Measurements from ENCODE around the gene LRRC52. TPM values are rescaled to one million over a fixed set of nuclear protein-coding genes. Genes with fewer than 3 reads are reported as not detected.

Gene LRRC52
- total RNA-seq, 2 donors from 2014 or later, result not detected

- 68 to 75% methylated on average over 3 of the region's 3 CpGs for WGBS, 2 donors
- intact Hi-C loops (cut with DNase I), result no loop called here
- H3K27ac ChIP-seq, result no peak overlapping the region
- ATAC-seq (no peak), DNase-seq (no peak)
- H3K4me3 ChIP-seq, result no peak overlapping the region
- no peaks in the 10 kb centered on the region for H3K27me3 ChIP-seq
- TF ChIP-seq POLR2A (IDR thresholded peaks at IDR 0.05), result no peak
- TF ChIP-seq CTCF (IDR thresholded peaks at IDR 0.05), result no peak
- no peaks in the 10 kb centered on the region for H3K36me3 ChIP-seq (replicated peaks in 1 of 2; ENCODE audit: insufficient read depth in 1 of 2, low read depth in 2 of 2)
- H3K4me1 ChIP-seq, result no peaks in the 10 kb centered on the region
- no peaks in the 10 kb centered on the region for H3K9me3 ChIP-seq
Observed at GRCh38 chr1:165508291-165508690, 35.5 kb upstream of the LRRC52 start.

GRCh38 chr1:165512816-165513215, 31.0 kb upstream of the LRRC52 start:
- no peaks in the 10 kb centered on the region for H3K36me3 ChIP-seq (replicated peaks in 1 of 2; ENCODE audit: insufficient read depth in 1 of 2, low read depth in 2 of 2)
- no peak for ATAC-seq
- no peak overlapping the region for H3K4me3 ChIP-seq
- intact Hi-C loops (cut with DNase I), result no loop called here
- H3K9me3 ChIP-seq, result no peaks in the 10 kb centered on the region
- no peak for DNase-seq
- no peaks in the 10 kb centered on the region for H3K27me3 ChIP-seq
- 45 to 54% methylated on average over 6 of the region's 6 CpGs for WGBS, 2 donors
- TF ChIP-seq POLR2A (IDR thresholded peaks at IDR 0.05) (no peak), CTCF (IDR thresholded peaks at IDR 0.05) (no peak)
- H3K4me1 ChIP-seq, result no peaks in the 10 kb centered on the region
- H3K27ac ChIP-seq, result no peak overlapping the region

- 83 to 89% methylated on average over 1 to 2 of the region's 2 CpGs for WGBS, 2 donors
- TF ChIP-seq POLR2A (IDR thresholded peaks at IDR 0.05) (no peak), CTCF (IDR thresholded peaks at IDR 0.05) (no peak)
- Histone ChIP-seq H3K36me3 (replicated peaks in 1 of 2; ENCODE audit: insufficient read depth in 1 of 2, low read depth in 2 of 2) (no peaks in the 10 kb centered on the region), H3K27me3 (no peaks in the 10 kb centered on the region), H3K4me1 (no peaks in the 10 kb centered on the region), H3K4me3 (no peak overlapping the region), H3K27ac (no peak overlapping the region), H3K9me3 (no peaks in the 10 kb centered on the region)
- no peak for ATAC-seq
- DNase-seq, result no peak
- intact Hi-C loops (cut with DNase I), result no loop called here
Observed at GRCh38 chr1:165516469-165516868, 27.3 kb upstream of the LRRC52 start.

- H3K9me3 ChIP-seq, result no peaks in the 10 kb centered on the region
- no peak overlapping the region for H3K4me3 ChIP-seq
- intact Hi-C loops (cut with DNase I), result no loop called here
- ATAC-seq (no peak), DNase-seq (no peak)
- H3K4me1 ChIP-seq, result no peaks in the 10 kb centered on the region
- no peak overlapping the region for H3K27ac ChIP-seq
- 66 to 76% methylated on average over 4 of the region's 4 CpGs for WGBS, 2 donors
- no peak for TF ChIP-seq POLR2A (IDR thresholded peaks at IDR 0.05)
- no peak for TF ChIP-seq CTCF (IDR thresholded peaks at IDR 0.05)
- H3K27me3 ChIP-seq, result no peaks in the 10 kb centered on the region
- no peaks in the 10 kb centered on the region for H3K36me3 ChIP-seq (replicated peaks in 1 of 2; ENCODE audit: insufficient read depth in 1 of 2, low read depth in 2 of 2)
Observed at GRCh38 chr1:165520646-165521045, 23.2 kb upstream of the LRRC52 start.

- no peak overlapping the region for H3K27ac ChIP-seq
- 41 to 48% methylated on average over 5 of the region's 5 CpGs for WGBS, 2 donors
- ATAC-seq, result no peak
Observed at GRCh38 chr1:165524639-165525285, 19.0 kb upstream of the LRRC52 start.

More at GRCh38 chr1:165524639-165525285, 19.0 kb upstream of the LRRC52 start:
- Histone ChIP-seq H3K4me1 (no peaks in the 10 kb centered on the region), H3K9me3 (no peaks in the 10 kb centered on the region), H3K27me3 (no peaks in the 10 kb centered on the region), H3K4me3 (no peak overlapping the region), H3K36me3 (replicated peaks in 1 of 2; ENCODE audit: insufficient read depth in 1 of 2, low read depth in 2 of 2) (no peaks in the 10 kb centered on the region)
- no peak for DNase-seq
- intact Hi-C loops (cut with DNase I), result no loop called here
- TF ChIP-seq POLR2A (IDR thresholded peaks at IDR 0.05) (no peak), CTCF (IDR thresholded peaks at IDR 0.05) (no peak)

Measured in body of pancreas (tissue), 4 donors.